IPS DF 19.7 (cell line): ENCODE measurements around the gene PARP12.

Experiments used
- DNase-seq: peaks from one replicate; pipeline ENCODE4 v3.0.0-alpha.2; 2013; ENCODE audit warnings: low read depth, low spot score

Gene PARP12

GRCh38 chr7:139991911-139992310 lies 70.8 kb downstream of the PARP12 start:
- DNase-seq = no peak

DNA sequence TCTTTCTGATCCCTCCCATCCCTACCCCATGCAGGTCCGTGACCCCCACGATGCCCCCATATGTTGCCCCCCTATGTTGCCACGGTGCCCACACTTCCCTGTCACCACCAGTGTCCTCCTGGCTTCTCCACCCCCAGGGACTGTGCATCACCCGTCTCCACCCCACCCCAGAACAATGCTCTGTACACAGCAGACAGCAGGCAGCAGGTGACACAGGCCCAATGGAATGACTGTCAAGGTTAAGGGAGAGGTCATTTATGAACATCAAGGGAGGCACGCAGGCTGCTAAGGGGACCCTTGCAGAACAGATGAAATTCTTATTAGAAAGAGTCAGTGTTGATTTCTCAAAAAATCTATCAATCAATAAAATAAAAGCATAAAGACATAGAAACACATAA lies 71.5 kb downstream of the PARP12 start:
- no peak for DNase-seq

GRCh38 chr7:139990571-139991268 lies 72.0 kb downstream of the PARP12 start:
- DNase-seq = no peak

DNA sequence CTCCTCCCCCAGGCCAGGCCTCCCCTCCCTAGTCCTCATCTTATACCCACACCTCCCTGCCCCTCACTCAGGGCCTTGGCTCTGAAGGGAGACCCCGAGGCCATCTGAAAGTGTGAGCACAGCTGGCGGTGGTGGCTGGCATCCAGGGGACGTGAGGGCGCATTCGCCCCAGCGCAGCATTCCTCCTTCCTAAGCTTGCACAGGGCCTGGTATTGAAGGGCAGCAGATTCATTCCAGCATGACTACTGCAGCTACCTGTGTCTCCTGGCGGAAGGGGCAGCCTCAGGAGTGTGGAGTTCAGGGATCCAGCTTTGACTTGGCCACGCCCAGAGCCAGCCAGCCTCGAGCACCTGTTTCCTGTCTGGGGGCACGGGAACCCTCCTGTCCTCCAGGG lies 72.6 kb downstream of the PARP12 start:
- no peak for DNase-seq

DNA sequence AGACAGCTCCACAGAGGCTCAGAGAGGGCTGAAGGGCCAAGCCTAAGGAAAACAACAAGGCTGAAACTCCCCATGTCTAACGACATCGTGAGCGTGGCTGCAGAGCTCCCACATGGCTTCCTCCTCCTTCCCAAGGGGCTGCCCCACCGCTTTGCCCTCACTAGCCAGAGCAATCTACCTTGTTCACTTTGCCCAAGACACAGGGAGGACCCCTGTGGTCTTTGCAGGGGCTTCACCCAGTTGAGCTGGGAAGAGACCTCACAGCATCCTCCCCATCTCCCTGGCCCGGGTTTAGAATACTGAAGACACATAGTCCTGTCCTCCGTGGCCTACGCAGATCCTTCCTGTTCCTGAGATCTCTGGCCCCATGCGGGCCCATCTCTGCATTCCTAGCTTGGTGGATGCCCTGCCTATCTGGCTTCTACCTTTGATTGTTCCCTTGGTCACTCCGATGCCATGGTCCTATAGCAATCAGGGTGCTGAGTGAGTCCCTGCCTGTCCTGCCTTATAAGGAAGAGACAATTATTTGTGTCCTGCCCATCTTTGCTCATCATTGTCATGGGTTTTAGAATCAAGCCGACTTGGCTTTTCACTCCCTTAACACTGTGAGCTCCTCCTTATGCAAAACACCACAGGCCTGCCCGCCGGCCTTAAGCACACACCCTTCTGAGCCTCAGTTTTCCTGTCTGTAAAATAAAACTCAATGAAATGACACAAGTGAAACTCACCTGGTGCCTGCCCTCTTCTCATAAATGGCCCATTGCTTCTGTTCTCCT lies 73.2 kb downstream of the PARP12 start:
- DNase-seq = no peak

DNA sequence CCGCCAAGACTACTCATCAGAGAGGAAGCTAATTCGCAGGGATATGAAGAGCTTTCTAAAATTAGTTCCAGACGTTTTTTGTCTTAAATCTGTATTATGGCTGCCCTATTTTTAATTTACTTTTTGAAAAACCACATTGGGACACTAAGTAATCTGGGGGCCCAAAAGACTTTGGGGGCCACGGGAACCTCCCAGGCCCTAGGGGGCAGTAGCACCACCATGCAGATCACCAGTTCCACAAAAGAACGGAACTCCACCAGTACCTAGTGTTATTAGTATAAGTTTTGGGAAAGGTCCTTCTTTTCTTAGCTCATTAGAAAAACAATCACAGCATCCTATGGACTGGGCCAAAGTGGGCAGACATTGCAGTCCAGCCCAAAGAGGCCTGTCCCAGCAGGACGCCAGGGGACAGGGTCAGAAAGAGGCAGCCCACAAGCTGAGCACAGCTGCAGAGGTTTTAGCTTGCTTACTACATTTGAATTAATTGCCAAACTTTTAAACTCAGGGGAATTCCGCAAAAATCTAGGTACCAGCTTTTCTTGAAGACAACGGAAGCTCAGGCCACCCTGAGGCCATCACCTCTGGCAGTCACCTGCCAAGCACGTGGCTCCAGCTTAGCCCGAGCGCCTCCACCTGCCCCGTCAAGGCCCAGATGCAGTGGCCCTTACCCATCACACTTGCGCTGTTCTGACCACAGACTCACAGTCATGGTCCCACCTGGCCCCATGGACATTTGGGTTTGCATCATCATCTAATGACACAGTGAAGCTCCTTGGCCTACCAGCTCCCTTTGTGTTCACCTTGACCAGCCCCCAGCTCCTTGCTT lies 74.8 kb downstream of the PARP12 start:
- DNase-seq = no peak

DNA sequence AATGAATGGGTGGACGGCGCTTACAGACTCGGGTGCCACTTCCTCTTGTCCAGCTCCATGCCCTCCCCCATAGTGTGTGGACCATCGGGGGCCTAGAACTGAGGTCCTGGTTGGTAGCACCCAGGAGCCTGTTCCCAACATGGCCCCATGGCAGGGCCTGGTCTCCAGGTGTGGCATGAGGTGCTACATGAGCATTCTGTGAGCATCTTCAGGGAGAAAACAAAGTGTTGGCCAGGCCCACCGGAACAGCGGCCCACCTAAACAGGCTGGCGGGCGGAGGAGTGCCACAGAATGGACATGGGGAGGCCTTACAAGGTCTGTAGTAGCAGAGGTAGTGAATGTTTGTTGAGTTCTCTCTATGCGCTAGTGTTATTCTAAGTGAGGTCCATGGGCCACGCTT lies 76.9 kb downstream of the PARP12 start:
- DNase-seq = no peak

DNA sequence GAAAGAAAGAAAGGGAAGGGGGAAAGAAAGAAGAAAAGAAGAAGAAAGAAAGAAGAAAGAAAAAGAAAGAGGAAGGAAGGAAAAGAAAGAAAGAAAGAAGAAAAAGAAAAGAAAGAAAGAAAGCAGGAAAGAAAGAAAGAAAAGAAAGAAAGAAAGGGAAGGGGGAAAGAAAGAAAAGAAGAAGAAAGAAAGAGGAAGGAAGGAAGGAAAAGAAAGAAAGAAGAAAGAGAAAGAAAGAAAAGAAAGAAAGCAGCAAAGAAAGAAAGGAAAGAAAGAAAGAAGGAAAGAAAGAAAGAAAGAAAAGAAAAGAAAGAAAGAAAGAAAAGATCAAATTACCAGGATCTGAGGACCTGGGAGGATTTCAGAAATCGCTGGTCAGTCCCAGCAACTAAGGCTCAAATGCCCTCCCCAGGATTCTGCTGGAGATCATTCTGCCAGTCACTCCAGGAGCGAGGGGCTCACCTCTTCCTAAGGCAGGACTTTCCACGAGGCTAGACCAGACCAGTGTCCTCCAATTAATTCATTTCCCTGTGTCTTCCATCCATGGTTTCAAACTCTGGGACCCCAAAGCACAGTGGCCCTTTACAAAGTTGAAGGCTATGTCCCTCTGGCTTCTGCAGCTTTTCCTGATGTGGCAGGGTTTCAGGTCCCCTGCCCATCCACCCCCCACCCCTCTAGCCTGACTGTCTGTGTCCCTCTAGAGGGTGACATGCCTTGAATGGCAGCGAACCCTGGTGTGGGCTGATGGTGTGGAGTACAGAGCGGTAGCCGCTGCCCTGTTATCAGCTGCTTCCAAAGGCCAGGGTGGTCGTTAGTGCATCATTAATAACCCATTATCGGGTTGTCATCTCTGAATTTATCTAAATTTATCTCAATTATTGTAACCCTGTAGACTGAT lies 77.9 kb downstream of the PARP12 start:
- no peak for DNase-seq

DNA sequence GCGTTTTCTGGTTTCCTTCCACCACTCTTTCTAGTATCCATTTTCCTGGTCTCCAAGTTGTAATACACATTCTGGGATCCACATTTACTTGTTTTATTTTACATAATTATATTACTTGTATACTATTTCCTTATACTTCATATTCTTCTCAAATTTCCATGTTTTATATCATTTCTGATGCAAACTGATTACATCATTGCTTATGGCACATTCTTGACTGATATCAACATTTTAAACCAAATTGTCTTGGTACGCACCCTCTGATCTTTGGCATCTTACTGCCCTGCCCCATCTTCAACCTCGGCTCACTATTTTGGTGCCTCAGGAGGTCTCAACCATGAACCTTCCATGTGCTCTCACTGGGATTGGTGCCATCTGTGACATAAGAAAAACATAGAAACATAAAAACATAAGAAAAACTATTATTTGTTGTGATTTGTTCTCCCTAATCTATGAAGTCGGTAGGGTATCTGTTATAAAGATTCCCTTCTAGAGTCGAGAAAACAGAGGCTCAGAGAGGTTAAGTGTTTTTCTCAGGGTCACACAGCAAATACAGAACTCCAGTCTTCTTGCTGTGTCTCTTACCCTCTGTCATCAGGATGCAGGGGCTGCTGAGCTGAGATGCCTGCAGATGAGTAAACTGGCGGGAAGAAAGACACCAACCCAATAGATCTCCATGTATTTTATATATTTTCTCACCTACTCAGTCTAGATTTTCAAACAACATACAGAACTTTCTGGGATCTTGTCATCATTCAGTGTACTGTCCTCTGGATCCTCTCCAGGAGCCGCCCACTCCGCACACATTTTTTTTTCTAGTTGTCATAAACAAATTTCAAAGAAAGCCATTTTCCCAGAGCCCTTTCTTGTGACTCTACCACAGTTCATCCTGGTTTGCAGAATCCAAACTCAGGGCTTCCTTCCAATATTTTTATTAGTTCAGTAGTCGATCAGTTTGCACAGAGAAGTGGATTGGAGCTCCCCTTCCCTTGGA lies 79.5 kb downstream of the PARP12 start:
- DNase-seq = no peak

DNA sequence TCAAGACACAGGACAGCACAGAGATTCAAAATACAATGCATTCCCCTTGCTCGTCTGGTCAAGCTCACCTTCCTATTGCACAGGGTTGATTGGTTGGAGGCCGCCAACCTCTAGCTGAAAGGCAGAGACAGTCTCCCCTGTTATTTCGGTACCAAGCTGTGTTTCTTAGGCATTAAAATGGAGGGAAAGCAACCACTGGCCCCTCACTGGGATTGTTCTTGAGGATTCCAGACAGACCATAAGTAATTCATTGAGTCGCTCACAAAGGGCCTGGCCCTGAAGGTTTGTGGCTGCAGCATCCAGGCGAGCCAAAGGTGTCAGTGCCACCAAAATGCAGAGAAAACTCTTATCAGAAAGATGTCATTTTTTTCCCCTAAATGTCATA lies 81.2 kb downstream of the PARP12 start:
- no peak for DNase-seq

- no peak for DNase-seq
These were observed 85.7 kb downstream of the PARP12 start for GRCh38 chr7:139976838-139977656.

GRCh38 chr7:139976055-139976837 lies 86.5 kb downstream of the PARP12 start:
- DNase-seq = no peak

DNA sequence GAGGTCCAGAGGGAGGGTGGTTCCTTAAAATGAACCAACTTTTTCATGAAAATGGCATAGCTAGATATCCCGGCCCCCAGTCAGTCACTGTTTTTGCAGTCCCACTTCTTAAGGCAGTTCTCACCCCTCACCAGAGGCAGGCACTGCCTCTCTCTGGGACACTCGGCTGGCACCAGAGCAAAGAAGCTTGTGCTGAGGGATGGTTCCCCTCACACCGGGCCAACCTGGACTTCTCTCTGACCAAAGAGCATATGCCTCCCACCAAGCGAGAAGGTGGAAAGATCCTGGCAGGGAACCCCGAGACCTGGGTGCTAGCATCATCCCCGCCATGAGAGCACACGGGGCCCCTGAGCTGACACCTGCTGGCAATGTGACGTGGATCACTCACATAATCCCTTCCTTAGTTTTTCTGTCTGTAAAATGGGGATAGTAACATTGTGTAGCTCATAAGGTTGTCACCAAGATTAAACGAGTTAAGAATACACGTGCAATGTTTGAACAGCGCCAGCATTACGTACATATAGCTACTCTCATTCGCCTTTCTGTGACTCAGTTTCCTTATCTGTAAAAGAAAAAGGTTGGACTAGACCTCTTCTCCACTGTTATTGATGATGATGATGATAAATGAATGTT lies 88.5 kb downstream of the PARP12 start:
- no peak for DNase-seq
